HepG2 (cell line): Measurements from ENCODE around the gene FGFBP2. TPM values are rescaled to one million over a fixed set of nuclear protein-coding genes. Genes with fewer than 3 reads are reported as not detected.

Experiments
- ATAC-seq: fragments of 200-7000 bp; cut with Tn5 transposase; 3 replicates; pipeline ENCODE4 v1.9.1; 2020; ENCODE audit warnings: mild to moderate bottlenecking, moderate library complexity
- BruUV-seq: library from RNA; stranded (reverse); fragments of 400-500 nt; replicated peaks from 2 replicates; lab custom pipeline; 2021; lab: Mats Ljungman, UMichigan
- CTCF ChIA-PET: fragments of 300-600 bp; formaldehyde crosslinking; extraction: SDS; loops from one replicate; lab custom pipeline; 2021; ENCODE audit warnings: low total read pairs, inconsistent platforms, low intra/inter-chr PET ratio; lab: Yijun Ruan, JAX
- POLR2A ChIA-PET: fragments of 350-600 bp; sonication (Branson Sonifier 250); formaldehyde crosslinking; loops from one replicate; lab custom pipeline; 2020; ENCODE audit warnings: antibody characterized with exemption, inconsistent platforms; lab: Yijun Ruan, JAX
- DNase-seq: peaks from one replicate; pipeline ENCODE4 v3.0.0-alpha.2; 2015; ENCODE audit warnings: low spot score
- FAIRE-seq: peaks from 3 replicates; lab custom pipeline; 2011; peaks lifted over from hg19 to GRCh38; lab: Jason Lieb, UNC
- H2AFZ ChIP-seq: one replicate; pipeline ENCODE4 v1.6.1; 2011; ENCODE audit warnings: low read length, inconsistent platforms
- H3K27ac ChIP-seq: fragments of 300-600 bp; 3 replicates; pipeline ENCODE4 v1.8.0; 2011; ENCODE audit warnings: mixed run types, mild to moderate bottlenecking, mixed read lengths, low read length, inconsistent platforms; ENCODE audit not compliant: insufficient read depth; ENCODE audit errors: extremely low read length
- H3K27me3 ChIP-seq, 2 experiments: fragments of 200-600 bp in 1 of 2; 2 replicates in 1 of 2; 3 replicates in 1 of 2; pipeline versions ENCODE4 v1.6.0 to v1.8.0; 2011; ENCODE audit warnings: low read length in 2 of 2, mild to moderate bottlenecking in 2 of 2, moderate library complexity in 2 of 2, inconsistent platforms in 1 of 2; ENCODE audit not compliant: insufficient read depth in 2 of 2, control insufficient read depth in 1 of 2
- H3K36me3 ChIP-seq, 2 experiments: fragments of 200-600 bp in 1 of 2; replicated peaks in 1 of 2; 2 replicates in 1 of 2; 3 replicates in 1 of 2; pipeline versions ENCODE4 v1.5.1 to v1.8.0; 2011; ENCODE audit warnings: low read length in 2 of 2, inconsistent platforms in 1 of 2; ENCODE audit not compliant: insufficient read depth in 2 of 2, control insufficient read depth in 1 of 2
- H3K4me1 ChIP-seq: 2 replicates; pipeline ENCODE4 v1.5.1; 2012; ENCODE audit warnings: low read length, inconsistent platforms; ENCODE audit not compliant: insufficient read depth
- H3K4me2 ChIP-seq: 2 replicates; pipeline ENCODE4 v1.6.0; 2011; ENCODE audit warnings: low read depth, low read length, inconsistent platforms
- H3K4me3 ChIP-seq, 3 experiments: fragments of 200-600 bp in 1 of 3; sonication (generic), shearing (Covaris generic) in 1 of 3; replicated peaks in 1 of 3; 2 replicates each; pipeline ENCODE4 v1.5.1; 2011 to 2016; ENCODE audit warnings: low read length in 3 of 3, inconsistent platforms in 2 of 3, low read depth in 2 of 3, mild to moderate bottlenecking in 2 of 3, control low read depth in 1 of 3, mixed read lengths in 1 of 3; ENCODE audit not compliant: insufficient read depth in 1 of 3
- H3K79me2 ChIP-seq: one replicate; pipeline ENCODE4 v1.6.1; 2011; ENCODE audit warnings: low read length, inconsistent platforms; ENCODE audit not compliant: insufficient read depth
- H3K9ac ChIP-seq: 2 replicates; pipeline ENCODE4 v1.6.0; 2011; ENCODE audit warnings: mild to moderate bottlenecking, low read depth, low read length, inconsistent platforms; ENCODE audit not compliant: insufficient read depth
- H3K9me3 ChIP-seq: 2 replicates; pipeline ENCODE4 v1.5.1; 2012; ENCODE audit warnings: mild to moderate bottlenecking, low read length
- H4K20me1 ChIP-seq: 2 replicates; pipeline ENCODE4 v1.6.0; 2011; ENCODE audit warnings: inconsistent platforms, mild to moderate bottlenecking, low read length, moderate library complexity; ENCODE audit not compliant: insufficient read depth
- BRCA1 ChIP-seq: sonication (generic); formaldehyde crosslinking; IDR thresholded peaks from 2 replicates; pipeline ENCODE4 v1.4.0; 2020; ENCODE audit warnings: missing genetic modification reagents
- FOXO4 ChIP-seq: sonication (generic); formaldehyde crosslinking; conservative IDR thresholded peaks from 2 replicates; pipeline ENCODE4 v1.8.1; 2023; ENCODE audit warnings: missing genetic modification reagents
- GTF2F1 ChIP-seq: fragments of 150-350 bp; IDR thresholded peaks from 2 replicates; pipeline ENCODE4 v1.6.1; 2014; ENCODE audit warnings: low read length
- ZHX1 ChIP-seq: sonication (generic); formaldehyde crosslinking; IDR thresholded peaks from 2 replicates; pipeline ENCODE4 v1.8.1; 2022; ENCODE audit warnings: low read depth, mild to moderate bottlenecking, missing genetic modification reagents
- ZNF513 ChIP-seq: sonication (generic); formaldehyde crosslinking; conservative IDR thresholded peaks from 2 replicates; pipeline ENCODE4 v1.5.0; 2020; ENCODE audit warnings: missing genetic modification reagents
- ZNF646 ChIP-seq: sonication (generic); formaldehyde crosslinking; IDR thresholded peaks from 2 replicates; pipeline ENCODE4 v1.9.0; 2021; ENCODE audit warnings: mild to moderate bottlenecking, missing genetic modification reagents
- ZNF816 ChIP-seq: sonication (generic); formaldehyde crosslinking; IDR thresholded peaks from 2 replicates; pipeline ENCODE4 v1.8.0; 2022; ENCODE audit warnings: missing genetic modification reagents, mild to moderate bottlenecking, borderline replicate concordance
- ZNF839 ChIP-seq: sonication (generic); formaldehyde crosslinking; IDR thresholded peaks from 2 replicates; pipeline ENCODE4 v1.4.0; 2020; ENCODE audit warnings: missing genetic modification reagents, mild to moderate bottlenecking, borderline replicate concordance
- WGBS: methylation state at CpG from one replicate; pipeline ENCODE4 v1.1.6; 2017; ENCODE audit warnings: low lambda C conversion rate; 5-methylcytosine and 5-hydroxymethylcytosine counted together
- in situ Hi-C: cut with HindIII; loops from 2 replicates; pipeline ENCODE4 v1.10.0; 2017; ENCODE audit warnings: low pct_unique_long_range_greater_than_20kb; ENCODE audit not compliant: extremely low pct_ligation_motif_present
- intact Hi-C: fragments of 100-400 bp; cut with micrococcal nuclease; formaldehyde crosslinking; loops from one replicate; pipeline ENCODE4 v1.10.0; 2022; ENCODE audit not compliant: unreplicated experiment
- polyA plus RNA-seq, 8 experiments: library from polyadenylated mRNA; depleted of rRNA in 3 of 8; stranded (reverse) in 7 of 8; unstranded in 1 of 8; fragments of >200 nt; fragmentation: Illumina TruSeq in 4 of 8; extraction: Trizol in 4 of 8; gene quantifications; 2 replicates each; pipeline versions ENCODE4 v1.2.1 to v1.2.3, GENCODE V29; 2011 to 2016; ENCODE audit warnings: low read depth in 4 of 8, missing spikeins in 1 of 8, mixed read lengths in 1 of 8; ENCODE audit not compliant: insufficient read depth in 1 of 8
- total RNA-seq, 5 experiments: library from RNA; depleted of rRNA; stranded (reverse); fragments of >200 nt; fragmentation: Illumina TruSeq; extraction: Trizol; gene quantifications; 2 replicates each; pipeline ENCODE4 v1.2.3, GENCODE V29; 2016; ENCODE audit warnings: low read depth in 1 of 5

FGFBP2 gene
- total and polyA plus RNA-seq, 2 of the 13 experiments (the other 11 are each of a cell fraction or from before 2014, with no cell fraction given) = not detected

GRCh38 chr4:15929540-15929939 is 33.4 kb downstream of the FGFBP2 start:
- H3K4me1 ChIP-seq = no peaks in the 10 kb centered on the region
- no peak overlapping the region for H3K4me2 ChIP-seq
- ATAC-seq (no peak), DNase-seq (no peak), FAIRE-seq (no peak)
- peaks cover 3 to 29% of the 10 kb centered on the region in 2 experiments; a peak in 3 of 5 replicates for H3K27me3 ChIP-seq
- WGBS = 0% methylated on average over 2 of the region's 3 CpGs
- no peaks in the 10 kb centered on the region for H3K36me3 ChIP-seq
- intact Hi-C loops (no loop called here), in situ Hi-C loops (no loop called here)
- BruUV-seq = no TSS peak
- TF ChIP-seq ZNF646 (CRISPR knock-in tag) (no peak), ZHX1 (CRISPR knock-in tag) (no peak), FOXO4 (CRISPR knock-in tag) (no peak), GTF2F1 (no peak), ZNF839 (CRISPR knock-in tag) (no peak), ZNF816 (CRISPR knock-in tag) (no peak), ZNF513 (CRISPR knock-in tag) (no peak), BRCA1 (CRISPR knock-in tag) (no peak)
- ChIA-PET CTCF (no interaction called here), POLR2A (no interaction called here)
- no peak overlapping the region for H2AFZ ChIP-seq
- no peak overlapping the region for H3K4me3 ChIP-seq
- no peaks in the 10 kb centered on the region for H3K79me2 ChIP-seq
- no peak overlapping the region for H3K27ac ChIP-seq
- no peaks in the 10 kb centered on the region for H4K20me1 ChIP-seq
- H3K9ac ChIP-seq = no peak overlapping the region
- H3K9me3 ChIP-seq = no peaks in the 10 kb centered on the region
